ENCODE measurements around the gene PITX1. TPM values are rescaled to one million over a fixed set of nuclear protein-coding genes. Genes with fewer than 3 reads are reported as not detected.

PITX1 gene
- total and polyA plus RNA-seq, 12 donors, result 0.06 to 0.24 (median 0.12) TPM; not detected in 8

DNA sequence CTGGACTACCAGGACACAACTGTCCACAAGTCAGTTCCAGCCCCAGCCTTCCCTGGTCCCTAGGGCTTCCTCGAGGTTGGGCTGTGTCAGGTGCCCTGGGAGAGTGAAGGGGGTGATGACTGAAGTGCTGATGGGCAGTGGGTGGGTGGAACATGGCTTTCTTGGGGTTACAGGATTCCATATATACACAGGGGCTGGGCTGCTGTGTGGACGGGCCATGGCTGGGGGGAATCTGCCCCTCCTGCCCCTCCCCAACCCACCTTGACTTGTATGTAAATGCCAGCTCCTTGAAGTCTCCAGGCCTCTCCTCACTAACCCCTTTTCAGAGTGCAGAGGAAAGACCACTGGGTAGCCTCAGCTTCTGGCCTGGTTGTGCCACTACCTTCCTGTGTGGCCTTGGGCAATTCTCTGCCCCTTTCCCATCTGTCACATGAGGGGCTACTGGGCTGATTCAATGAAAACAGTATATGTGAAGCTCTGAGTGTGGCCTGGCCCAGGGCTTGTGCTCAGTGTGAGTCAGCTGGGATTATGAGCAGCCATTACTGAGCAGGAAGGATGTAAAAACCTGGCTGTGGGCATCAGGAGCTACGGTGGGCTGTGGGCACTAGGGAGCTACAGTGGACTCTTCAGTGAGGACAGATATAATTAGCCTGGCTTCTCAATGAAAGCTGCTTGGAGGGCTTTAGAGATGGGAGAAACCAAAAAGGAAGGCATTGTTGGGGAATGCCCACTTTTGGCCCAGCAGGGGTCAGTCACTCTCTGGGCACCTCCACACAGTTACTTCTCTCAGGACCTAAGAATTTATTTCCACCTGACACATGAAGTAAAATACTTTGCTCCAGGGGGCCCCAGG is 23.3 kb downstream of the PITX1 start:
- no peaks in the 10 kb centered on the region for H3K27me3 ChIP-seq
- WGBS, 2 donors, result 73 to 92% methylated on average over 3 of the region's 3 CpGs
- H3K9me3 ChIP-seq, result no peaks in the 10 kb centered on the region
- no peak overlapping the region for H3K4me3 ChIP-seq
- TF ChIP-seq, protein P1, sequence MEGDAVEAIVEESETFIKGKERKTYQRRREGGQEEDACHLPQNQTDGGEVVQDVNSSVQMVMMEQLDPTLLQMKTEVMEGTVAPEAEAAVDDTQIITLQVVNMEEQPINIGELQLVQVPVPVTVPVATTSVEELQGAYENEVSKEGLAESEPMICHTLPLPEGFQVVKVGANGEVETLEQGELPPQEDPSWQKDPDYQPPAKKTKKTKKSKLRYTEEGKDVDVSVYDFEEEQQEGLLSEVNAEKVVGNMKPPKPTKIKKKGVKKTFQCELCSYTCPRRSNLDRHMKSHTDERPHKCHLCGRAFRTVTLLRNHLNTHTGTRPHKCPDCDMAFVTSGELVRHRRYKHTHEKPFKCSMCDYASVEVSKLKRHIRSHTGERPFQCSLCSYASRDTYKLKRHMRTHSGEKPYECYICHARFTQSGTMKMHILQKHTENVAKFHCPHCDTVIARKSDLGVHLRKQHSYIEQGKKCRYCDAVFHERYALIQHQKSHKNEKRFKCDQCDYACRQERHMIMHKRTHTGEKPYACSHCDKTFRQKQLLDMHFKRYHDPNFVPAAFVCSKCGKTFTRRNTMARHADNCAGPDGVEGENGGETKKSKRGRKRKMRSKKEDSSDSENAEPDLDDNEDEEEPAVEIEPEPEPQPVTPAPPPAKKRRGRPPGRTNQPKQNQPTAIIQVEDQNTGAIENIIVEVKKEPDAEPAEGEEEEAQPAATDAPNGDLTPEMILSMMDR (IDR thresholded peaks at IDR 0.05), result no peak
- no peaks in the 10 kb centered on the region for H3K36me3 ChIP-seq
- ATAC-seq, result no peak
- intact Hi-C loops (cut with DNase I), result no loop called here
- H3K27ac ChIP-seq, result no peak overlapping the region
- peaks cover 0 to 23% (median 8%) of the 10 kb centered on the region in 9 donors for H3K4me1 ChIP-seq
- no peak for DNase-seq

DNA sequence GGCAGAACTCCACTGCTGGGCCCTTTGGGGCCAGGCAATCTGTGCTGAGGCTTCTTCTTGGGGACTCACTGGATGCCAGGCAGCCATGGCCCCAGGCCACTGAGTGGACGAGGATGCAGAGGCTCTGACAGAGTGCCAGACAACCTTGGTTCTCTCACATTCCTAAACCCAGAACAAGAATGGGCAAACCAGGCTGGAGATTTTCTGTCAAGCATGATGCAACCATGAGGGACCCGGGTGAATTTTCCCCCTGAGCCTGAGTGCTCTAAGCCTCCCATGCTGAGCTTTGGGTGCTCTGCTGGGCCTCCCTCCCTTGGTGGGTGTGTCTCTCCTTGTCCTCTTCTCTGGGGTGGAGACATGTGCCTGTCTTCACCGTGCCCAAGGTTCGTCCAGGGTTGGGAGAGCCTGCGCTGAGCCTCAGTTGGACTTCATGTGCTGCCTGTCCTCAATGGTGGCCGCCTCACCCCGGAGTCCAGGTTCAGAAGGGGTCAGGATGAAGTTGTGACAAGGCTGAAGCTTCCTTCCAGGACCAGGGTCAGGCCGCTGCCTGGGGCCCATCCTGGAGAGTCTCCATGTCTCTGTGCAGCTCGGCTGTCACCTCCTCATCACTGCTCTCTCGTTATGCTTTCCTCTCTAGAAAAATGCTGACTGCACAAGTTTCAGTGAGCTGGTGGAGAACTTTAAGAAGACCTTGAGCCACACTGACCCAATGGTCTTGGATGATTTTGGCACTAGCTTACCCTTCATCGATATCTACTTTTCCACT is 24.1 kb downstream of the PITX1 start:
- peaks cover 0 to 23% (median 8%) of the 10 kb centered on the region in 9 donors for H3K4me1 ChIP-seq
- no peak for ATAC-seq
- no peak overlapping the region for H3K27ac ChIP-seq
- no peaks in the 10 kb centered on the region for H3K36me3 ChIP-seq
- no peak for DNase-seq
- H3K4me3 ChIP-seq, result no peak overlapping the region
- TF ChIP-seq, protein P1 (IDR thresholded peaks at IDR 0.05), result no peak
- no peaks in the 10 kb centered on the region for H3K27me3 ChIP-seq
- intact Hi-C loops (cut with DNase I), result no loop called here
- H3K9me3 ChIP-seq, result no peaks in the 10 kb centered on the region
- WGBS, 2 donors, result 89 to 91% methylated on average over 11 of the region's 11 CpGs

DNA sequence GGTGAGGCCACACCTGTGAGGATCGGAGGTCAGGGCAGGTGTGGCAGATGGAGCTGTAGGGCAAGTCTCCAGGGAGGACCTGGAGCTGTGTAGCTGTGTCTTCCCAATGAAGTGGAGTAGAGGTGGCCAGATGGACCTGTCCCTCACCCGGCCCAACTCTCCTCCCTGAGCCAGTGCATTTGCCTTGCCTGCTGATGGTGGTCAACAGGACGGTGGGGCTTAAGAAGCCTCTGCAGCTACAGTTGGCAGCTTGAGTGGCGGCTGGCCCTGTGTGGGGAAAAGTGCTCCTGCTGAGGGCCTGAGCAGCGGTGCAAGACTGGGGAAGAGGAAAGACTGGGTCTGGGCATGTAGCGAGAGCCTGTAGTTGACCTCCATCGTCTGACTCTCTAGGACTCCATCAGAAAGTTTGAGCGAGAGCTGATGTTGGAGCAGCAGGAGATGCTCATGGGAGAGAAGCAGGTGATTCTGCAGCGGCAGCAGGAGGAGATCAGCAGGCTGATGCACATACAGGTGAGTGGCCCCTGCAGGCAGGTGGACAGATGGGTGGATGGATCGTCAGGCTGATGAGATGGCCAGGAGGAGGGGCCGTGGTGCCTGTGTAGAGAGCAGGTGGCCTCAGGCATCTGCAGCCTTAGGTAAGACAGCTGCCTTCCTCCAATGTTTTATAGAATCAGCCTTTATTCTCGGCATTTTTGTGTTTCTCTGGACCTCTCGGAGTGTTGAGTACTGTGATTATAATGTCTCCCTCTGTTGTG is 24.9 kb downstream of the PITX1 start:
- ATAC-seq, result no peak
- WGBS, 2 donors, result 85% methylated on average over 13 of the region's 13 CpGs
- no peaks in the 10 kb centered on the region for H3K36me3 ChIP-seq
- TF ChIP-seq, protein P1 (IDR thresholded peaks at IDR 0.05), result no peak
- no peak overlapping the region for H3K27ac ChIP-seq
- H3K4me3 ChIP-seq, result no peak overlapping the region
- H3K4me1 ChIP-seq, result peaks cover 0 to 15% (median 8%) of the 10 kb centered on the region in 9 donors
- no peak for DNase-seq
- no peaks in the 10 kb centered on the region for H3K27me3 ChIP-seq
- intact Hi-C loops (cut with DNase I), result no loop called here
- no peaks in the 10 kb centered on the region for H3K9me3 ChIP-seq

DNA sequence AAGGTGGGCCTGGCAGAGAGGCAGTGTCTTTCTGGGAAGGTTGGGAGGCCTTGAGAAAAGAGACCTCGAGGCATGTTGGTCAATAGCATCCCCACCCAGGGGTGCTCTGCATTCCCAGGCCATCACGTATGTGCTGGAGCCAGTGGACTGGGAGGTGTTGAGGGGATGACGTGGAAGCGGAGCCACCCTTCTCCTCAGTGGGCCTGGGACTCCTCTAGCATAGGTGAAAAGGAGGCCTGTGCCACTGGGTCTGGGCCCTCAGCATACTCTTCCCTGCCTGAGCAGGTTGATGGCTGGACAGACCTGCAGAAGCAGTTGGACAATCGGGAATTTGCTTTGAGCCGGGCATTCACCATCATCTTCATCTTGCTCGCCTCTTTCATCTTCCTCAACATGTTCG is 25.5 kb downstream of the PITX1 start:
- DNase-seq, result no peak
- WGBS, 2 donors, result 93 to 95% methylated on average over 8 of the region's 8 CpGs
- intact Hi-C loops (cut with DNase I), result no loop called here

More for the DNA sequence above, 25.5 kb downstream of the PITX1 start:
- Histone ChIP-seq H3K9me3 (no peaks in the 10 kb centered on the region), H3K27me3 (no peaks in the 10 kb centered on the region), H3K27ac (no peak overlapping the region), H3K36me3 (no peaks in the 10 kb centered on the region), H3K4me3 (no peak overlapping the region), H3K4me1 (peaks cover 0 to 10% (median 5%) of the 10 kb centered on the region in 9 donors)
- ATAC-seq, result no peak
- TF ChIP-seq, protein P1 (IDR thresholded peaks at IDR 0.05), result no peak

Data from heart right ventricle (tissue), 16 donors.